Activated CD4-positive, alpha-beta T cell treated with anti-CD3 and anti-CD28 coated beads, Interleukin-2, Interleukin-6, amounts not matched to agents 100 ng/mL and 50 ng/mL, durations not matched to agents 16 hours and 8 hours (primary cell): ENCODE results near the gene IER3.
"Not testable (repeated sequence)": the region's sequence is repeated elsewhere in the genome, so short reads cannot be mapped to it uniquely, and the experiment has no call there.

Experiments
- DNase-seq: peaks from one replicate; pipeline ENCODE4 v3.0.0-alpha.2; 2020

Gene IER3

DNA sequence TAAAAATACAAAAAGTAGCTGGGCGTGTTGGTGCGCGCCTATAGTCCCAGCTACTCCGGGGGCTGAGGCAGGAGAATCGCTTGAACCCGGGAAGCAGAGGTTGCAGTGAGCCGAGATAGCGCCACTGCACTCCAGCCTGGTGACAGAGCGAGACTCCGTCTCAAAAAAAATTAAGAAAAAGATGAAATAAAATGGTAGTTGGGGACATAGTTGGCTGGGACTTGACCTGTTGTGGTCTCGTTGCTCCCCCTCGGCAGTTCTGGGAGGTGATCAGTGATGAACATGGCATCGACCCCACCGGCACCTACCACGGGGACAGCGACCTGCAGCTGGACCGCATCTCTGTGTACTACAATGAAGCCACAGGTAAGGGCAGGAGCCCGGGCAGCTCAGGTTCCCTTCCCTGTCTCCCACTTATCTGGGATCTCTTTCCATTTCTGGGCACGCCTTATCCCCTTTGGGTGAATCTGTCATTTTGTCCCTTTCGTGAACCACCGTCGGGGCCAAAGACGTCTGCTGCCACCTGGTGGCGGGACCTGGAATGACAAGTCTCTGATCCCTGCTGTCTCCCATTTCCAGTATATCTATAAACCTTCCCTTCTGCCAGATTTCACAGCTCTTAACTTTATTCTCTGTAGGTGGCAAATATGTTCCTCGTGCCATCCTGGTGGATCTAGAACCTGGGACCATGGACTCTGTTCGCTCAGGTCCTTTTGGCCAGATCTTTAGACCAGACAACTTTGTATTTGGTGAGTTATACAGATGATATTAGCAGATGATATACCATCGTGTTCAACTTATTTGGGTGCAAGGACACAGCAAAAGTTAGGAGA is 21.9 kb downstream of the IER3 start:
- DNase-seq: peak; percentile 89

DNA sequence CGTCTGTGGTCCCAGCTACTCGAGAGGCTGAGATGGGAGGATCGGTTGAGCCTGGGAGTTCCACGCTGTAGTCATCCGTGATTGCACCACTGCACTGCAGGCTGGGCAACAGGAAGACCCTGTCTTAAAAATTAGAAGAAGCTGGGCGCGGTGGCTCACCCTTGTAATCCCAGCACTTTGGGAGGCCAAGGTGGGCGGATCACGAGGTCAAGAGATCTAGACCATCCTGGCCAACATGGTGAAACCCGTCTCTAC is 22.4 kb downstream of the IER3 start:
- DNase-seq: not testable (repeated sequence)

DNA sequence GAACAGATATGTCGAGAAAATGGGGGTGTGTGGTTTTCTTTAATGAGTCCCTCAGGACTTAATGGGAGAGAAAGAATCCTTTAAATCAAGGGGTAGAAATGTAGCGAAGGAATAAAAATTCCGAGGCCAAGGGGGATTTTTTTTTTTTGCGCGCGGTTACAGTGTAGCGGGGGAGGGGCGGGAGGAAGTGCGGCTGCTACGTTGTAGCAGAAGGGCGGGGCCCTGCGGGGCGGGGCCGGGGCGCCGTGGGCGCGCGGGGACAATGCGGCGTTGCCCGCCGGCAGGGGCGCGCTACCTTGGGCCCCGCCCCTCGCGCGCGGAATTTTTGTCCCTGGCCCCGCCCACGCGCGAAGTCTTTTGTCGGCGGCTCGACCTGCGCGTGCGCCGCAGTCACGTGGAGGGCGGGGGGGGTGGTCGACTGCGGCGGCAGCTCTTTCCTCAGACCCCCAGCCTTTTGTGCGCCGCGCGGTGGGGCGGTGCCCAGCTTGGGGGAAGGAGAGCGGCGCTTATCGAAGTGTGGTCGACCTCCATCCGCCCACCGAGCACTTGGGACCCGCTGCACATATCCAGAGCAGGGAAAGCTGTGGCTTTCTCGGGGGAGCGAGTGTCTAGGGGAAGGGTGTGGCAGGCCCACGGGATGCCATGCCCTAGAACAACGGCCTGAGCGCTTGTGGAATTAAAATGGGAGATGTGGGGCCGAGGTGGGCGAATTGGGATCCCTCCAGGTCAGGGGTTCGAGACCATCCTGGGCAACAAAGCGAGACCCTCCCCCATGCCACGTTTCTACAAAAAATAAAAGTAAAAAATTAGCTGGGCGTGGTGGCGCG is 22.9 kb downstream of the IER3 start:
- DNase-seq: peak; percentile 96

DNA sequence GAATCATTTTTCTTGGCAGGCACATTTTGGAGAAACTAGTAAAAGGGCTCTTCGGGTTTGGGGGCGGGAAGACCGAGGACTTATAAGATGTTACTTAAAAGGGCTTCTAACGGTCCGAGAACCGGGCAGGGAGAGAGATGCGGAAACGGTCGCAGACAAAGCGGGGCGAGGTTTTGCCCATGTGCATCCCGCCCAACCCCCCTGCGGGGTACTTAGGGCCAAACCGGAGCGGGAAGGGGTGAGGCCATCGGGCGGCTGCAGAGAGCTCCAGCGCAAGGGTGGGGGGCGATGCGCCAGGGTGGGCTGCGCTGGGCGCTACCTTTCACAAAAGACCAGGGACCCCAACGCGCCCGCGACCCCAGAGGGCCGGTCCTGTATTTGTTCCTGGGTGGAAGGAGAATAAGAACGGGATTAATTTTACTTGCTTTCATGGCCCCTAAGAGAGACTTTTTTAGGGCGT is 23.6 kb downstream of the IER3 start:
- DNase-seq: peak; percentile 80

DNA sequence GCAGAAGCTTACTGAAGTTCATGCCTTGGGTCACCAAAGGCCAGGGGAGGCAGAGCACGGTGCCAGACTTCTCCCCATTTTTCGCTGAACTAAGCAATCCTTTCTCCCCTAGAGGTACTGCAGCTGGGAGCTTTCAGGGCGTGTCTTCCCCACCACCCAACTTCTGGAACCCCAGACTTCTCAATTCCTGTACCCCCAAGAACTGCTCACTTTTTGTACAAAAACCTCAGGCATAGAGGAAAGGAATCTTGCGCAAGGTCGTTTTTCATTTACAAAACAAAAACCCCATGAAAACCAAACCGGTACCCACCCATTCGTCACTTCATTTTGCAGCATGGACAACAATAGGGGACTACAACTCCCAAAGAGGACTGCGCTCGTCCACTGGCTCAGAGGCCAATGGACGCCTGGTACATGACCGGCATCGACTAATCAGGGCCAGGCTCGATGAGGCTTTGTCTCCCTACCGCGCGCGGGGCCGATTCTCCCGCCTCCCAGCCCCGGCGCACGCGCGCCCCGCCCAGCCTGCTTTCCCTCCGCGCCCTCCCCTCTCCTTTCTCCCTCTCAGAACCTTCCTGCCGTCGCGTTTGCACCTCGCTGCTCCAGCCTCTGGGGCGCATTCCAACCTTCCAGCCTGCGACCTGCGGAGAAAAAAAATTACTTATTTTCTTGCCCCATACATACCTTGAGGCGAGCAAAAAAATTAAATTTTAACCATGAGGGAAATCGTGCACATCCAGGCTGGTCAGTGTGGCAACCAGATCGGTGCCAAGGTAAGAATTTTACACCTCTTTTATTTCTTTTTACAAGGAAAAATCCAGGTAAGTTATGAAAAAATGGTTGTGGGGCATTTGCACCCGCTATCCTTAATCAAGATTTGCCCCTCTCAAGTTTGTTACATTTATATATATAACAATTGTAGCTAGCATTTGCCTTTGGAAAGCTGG is 24.3 kb downstream of the IER3 start, which contains the start of gene TUBB:
TUBB (plus strand) TSS at position 562 of the 947 bp plus-strand sequence; CDS start at position 717, 155 bp downstream.
- DNase-seq: peak; percentile 98

DNA sequence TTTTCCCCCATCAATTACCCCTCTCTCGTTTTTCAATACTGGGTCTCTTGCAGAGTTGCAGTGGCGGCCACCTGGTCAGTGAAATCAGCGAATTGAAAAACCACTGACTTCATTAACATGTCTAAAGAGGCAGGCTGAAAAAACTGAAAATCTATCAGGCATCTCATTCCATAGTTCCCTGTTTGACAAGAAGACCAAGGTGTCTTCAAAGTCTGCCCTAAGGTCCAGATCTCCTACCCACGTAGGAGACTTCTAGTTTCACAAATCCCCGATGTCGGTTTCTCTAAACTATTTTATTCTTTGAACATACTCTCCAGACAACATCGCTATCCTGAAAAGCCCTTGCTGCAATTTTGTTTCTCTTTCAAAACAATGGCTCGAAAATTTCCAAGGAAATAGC is 25.0 kb downstream of the IER3 start:
- DNase-seq: no peak

DNA sequence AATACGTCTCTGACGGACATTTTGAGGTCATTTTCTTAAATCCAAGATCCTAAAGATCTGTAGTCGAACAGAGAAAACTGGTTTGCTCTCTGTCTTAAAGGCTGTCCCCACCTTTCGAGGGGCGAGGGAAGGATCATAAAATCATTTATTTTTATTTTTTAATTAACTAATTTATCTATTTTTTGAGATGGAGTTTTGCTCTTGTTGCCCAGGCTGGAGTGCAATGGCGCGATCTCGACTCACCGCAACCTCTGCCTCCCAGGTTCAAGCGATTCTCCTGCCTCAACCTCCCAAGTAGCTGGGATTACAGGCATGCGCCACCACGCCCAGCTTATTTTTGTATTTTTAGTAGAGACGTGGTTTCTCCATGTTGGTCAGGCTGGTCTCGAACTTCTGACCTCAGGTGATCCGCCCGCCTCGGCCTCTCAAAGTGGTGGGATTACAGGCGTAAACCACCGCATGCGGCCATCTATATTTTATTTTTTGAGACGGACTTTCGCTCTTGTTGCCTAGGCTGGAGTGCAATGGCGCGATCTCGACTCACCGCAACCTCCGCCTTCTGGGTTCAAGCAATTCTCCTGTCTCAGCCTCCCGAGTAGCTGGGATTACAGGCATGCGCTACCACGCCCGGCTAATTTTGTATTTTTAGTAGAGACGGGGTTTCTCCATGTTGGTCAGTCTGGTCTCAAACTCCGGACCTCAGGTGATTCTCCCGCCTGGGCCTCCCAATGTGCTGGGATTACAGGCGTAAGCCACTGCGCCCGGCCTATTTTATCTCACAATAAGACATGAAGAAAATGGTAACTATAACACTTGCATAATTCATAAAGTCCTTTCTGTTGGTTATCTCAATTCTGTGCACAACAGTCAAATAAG is 26.3 kb downstream of the IER3 start:
- DNase-seq: not testable (repeated sequence)

DNA sequence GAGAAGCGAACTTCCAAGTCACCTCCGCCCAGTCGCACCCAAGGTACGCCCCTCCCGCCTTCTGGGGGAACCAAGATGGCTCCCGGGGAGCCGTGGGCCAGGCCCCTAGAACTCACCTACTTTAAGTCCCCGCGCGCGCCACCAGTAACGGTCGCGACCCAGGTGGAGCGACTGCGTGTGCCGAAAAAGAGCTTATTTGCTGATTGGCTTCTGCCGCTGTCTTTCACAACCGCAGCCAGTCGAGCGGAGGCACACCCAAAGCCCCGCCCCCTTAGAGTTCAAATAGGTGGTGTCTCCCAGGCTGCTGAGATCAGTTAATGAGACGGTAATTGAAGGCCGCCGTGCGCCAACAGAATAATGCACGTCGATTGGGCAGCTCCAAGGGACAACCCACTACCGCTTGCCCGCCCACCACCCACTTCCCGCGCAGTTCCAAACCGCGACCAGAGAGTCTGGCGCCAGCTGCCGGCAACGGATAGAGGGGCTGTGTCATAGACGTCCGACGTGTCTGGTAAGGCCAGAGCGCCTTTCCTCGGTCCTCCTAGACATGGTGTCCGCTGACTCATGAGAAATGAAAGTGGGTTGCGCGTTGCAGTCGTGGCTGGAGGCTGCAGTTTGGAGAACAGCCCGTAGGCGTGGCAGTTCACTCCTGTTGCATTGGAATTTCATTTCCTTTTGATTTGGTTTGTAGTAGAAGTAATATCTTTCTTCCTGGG is 27.1 kb downstream of the IER3 start, which contains the start of gene MDC1:
MDC1 (minus strand) TSS at position 153 of the 716 bp plus-strand sequence. CDS start 2,106 bp downstream, outside the sequence.
- peak; percentile 100 for DNase-seq

DNA sequence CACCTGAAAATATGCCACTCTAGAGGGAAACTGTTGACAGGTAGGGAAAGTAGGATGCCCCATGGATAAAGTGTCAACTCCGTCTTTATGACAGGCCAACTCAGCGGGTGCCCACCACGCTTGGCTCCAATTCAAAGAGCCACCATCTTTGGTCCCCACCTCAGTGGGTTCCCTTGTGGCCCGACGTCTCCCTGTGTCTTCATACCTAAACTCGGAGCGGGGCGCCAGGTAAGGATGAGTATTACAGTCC is 27.5 kb downstream of the IER3 start:
- DNase-seq: no peak

DNA sequence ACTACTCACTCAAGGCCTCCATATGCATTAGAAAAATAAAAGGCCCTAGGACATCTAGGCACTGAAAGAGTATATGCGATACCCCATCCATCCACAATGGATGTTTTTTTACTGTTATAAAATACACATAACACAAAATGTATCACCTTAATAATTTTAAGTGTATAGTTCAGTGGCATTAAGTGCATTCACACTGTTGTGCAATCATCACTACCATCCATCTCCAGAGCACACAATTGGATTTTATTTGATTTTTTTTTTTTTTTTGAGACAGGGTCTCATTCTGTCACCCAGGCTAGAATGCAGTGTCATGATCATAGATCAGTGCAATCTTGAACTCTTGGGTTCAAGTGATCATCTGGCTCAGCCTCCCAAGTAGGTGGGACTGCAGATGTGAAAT is 30.1 kb downstream of the IER3 start:
- DNase-seq: no peak

DNA sequence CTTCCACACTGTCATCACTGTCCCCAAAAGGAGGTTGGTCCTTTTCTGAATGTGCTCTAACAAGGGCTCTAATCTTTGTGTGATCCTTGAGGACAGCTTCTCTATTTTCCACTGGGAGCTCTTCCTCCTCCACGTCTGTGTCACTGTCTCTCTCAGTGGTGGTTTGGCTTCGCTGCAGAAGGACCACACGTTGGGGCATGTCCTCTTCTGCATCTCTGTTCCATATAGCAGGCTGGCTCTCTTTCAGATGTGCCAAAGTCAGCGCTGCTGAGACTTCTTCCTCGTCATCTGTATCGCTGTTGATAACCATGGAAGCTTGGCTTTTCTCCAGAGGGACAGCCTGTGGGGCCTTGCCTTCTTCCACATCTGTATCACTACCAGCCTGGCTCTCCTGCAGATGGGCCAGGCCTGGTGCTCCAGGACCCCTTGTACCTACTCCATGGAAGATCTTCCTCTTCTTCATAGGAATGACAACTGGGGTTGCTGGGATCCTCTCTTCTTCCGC is 31.9 kb downstream of the IER3 start:
- no peak for DNase-seq

DNA sequence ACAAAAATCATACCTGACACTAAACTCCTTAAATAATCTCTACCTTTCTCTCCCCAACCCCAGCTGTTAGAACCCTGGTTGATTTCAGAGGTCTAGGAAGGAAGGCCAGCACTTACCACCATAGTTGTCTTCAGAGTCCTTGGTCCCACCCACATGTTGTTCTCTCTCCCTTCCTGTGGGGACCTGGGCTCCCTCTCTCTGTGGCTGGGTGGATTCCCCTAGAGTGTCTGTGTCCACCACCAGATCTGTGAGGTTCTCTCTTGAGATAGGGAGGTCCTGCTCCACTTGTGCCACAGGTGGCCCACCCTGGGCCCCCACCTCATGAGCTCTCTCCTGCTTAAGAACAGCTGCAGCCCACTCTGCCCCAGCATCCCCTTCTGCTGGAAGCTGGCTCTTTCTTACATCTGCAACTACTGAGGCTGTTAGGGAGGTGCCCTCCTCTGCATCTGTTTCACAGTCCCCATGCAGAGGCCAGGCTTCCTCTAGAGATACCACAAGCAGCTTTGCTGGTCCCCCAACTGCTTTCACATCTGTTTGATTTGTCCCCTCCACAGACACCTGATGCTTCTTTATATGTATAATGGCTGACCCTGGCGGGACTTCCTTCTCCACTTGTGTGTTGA is 32.5 kb downstream of the IER3 start:
- DNase-seq: no peak

DNA sequence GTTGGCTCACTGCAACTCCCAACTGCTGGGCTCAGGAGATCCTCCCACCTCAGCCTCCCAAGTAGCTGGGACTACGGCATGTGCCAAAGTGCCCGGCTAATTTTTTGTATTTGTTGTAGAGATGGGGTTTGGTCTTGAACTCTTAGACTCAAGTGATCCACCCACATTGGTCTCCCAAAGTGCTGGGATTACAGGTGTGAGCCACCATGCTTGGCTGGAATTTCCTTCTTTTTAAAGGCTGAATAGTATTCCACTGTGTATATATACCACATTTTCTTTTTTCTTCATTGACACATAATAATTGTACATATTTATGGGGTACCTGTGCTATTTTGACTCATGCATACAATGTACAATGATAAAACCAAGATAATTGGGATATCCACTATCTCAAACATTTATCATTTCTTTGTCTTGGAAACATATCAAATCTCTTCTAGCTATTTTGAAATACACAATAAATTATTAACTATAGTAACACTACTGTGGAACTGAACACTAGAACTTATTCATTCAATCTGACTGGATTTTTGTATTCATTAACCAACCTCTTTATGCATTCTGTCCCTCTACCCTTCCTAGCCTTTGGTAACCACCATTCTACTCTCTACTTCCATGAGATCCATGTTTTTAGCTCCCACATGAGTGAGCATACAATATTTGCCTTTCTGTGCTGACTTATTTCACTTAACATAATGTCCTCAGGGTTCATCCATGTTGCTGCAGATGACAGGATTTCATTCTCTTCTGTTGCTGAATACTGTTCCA is 35.1 kb downstream of the IER3 start:
- DNase-seq: no peak

DNA sequence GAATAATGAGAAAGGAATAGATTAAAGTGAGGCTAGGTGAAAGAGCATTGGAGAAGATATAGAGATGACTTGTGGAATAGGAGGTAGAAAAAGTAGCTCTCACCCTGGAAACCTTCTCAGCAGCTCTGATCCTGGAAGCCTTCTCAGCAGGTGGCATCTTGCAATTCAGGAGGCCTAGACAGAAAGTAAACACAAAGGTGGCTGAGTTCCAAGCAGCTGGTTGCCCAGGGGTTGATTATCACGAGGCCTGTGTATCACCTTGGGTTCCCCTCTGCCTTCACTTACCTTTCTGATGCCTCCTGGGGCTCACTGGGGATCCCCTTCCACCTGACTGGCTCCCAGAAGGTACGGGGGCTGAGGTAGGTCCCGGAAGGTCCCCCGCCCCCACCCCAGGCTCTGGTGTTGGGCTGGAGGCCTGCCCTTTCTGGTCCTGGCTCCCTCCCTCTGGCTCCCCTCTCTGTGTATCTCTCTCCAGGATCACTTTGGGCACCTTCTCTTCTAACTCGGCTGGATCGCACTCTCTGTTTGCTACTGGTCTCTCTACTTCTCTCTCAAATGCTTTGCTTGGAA is 37.0 kb downstream of the IER3 start:
- no peak for DNase-seq

DNA sequence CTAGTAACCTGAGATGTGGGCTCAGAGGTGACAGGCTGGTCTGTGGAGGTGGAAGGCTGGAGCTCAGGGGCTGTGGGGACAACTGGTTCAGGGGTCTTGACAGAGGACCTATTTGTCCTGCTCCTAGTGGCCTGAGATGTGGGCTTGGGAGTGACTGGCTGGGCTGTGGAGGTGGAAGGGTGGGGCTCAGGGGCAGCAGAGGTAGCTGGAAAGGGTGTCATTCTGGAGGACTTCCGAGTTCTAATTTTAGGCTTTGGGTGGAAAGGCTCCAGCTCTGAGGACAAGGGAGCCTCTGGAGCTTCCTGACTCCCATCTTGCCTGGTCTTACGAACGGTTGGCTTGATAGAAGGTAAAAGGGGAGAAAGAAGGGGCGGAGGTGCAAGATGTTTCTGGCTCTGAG is 38.7 kb downstream of the IER3 start:
- DNase-seq: no peak

DNA sequence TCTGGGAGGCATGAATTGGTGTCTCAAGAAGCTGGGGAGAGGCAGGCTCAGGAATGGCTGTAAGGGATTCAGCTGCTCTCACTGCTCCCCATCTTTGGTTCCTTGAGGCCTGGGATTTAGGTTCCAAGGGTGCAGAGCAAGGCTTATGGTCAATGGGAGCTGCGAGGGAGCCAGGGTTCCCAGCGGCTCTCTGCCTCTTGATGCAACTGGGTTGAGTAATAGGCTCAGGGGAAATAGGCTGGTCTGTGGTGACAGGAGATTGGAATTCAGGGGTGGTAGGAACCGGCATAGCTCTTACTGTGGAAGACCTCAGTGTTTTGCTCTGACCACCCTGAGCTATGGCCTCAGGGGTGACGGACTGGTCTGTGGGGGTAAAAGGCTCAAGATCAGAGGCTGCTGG is 40.5 kb downstream of the IER3 start:
- DNase-seq: no peak

DNA sequence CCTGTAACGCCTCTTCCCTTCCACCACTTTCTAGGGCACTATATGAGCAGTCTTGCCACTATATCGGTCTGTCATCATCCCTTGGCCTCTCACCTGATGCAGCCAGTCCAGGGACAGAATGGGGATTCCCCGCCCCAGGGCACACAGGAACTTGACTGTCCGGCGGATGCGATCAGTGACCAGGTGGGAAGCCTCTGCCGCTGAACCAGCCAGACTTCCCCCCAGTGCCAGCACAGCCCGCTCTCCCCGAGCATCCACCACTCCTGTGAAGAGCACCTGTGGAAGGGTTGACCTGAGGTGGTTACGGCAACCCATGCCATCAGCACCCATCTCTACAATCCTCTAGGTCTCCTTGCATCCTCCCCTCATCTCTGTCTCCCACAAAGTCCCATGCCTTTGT is 41.3 kb downstream of the IER3 start:
- DNase-seq: no peak

DNA sequence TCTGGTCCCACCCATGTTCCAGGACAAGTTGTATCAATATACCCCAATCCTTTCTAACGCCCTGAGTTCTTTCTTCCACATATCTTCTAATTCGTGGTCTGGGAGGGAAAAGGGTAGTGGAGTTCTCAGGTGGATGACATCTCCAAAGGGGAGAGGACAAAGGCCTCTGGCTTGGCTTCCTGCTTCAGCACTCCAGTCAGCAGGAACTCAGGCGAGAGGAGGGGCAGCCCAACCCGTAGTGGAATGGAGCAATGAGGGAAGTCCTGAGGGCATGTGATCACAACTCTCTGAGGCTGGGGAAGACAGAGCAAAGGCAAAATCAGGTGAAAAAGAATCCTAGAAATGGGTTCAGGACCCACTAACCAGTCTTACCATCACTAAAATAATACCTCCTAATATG is 44.0 kb downstream of the IER3 start:
- no peak for DNase-seq

DNA sequence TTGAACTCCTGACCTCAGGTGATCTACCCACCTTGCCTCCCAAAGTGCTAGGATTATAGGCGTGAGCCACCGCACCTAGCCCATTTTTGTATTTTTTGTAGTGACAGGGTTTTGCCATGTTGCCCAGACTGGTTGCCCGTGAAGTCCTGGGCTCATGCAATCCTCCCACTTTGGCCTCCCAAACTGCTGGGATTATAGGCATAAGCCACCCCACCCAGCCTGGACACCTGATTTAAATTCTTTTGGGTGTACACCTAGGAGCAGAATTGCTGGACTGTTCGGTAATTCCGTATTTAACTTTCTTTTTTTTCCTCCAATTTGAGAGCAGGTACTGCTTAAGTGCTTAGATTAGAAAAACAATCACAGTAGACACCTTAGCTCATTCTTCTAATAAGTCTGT is 47.9 kb downstream of the IER3 start:
- no peak for DNase-seq
